SK-N-SH (cell line): ENCODE data around the gene CYP26A1. TPM values are rescaled to one million over a fixed set of nuclear protein-coding genes. Genes with fewer than 3 reads are reported as not detected.

ENCODE experiments used
- CTCF ChIA-PET: fragments of 300-600, 350-600 bp; formaldehyde crosslinking; extraction: SDS; loops from one replicate; lab custom pipeline; 2021; lab: Yijun Ruan, JAX
- POLR2A ChIA-PET: fragments of 350-600 bp; sonication (Branson Sonifier 250); formaldehyde crosslinking; extraction: SDS; loops from one replicate; lab custom pipeline; 2020; ENCODE audit warnings: antibody characterized with exemption, inconsistent platforms; lab: Yijun Ruan, JAX
- DNase-seq: peaks from one replicate; pipeline ENCODE4 v3.0.0; 2012
- H2AFZ ChIP-seq: fragments of 200-600 bp; sonication (generic); 2 replicates; pipeline ENCODE4 v1.8.1; 2016; ENCODE audit warnings: antibody characterized with exemption, mild to moderate bottlenecking, low read depth
- H3F3A ChIP-seq: fragments of 200-600 bp; sonication (generic); replicated peaks from 2 replicates; pipeline ENCODE3; 2016; ENCODE audit warnings: antibody characterized with exemption, mild to moderate bottlenecking; ENCODE audit not compliant: insufficient read depth
- H3K27ac ChIP-seq, 2 experiments: fragments of 200-500 bp in 1 of 2; fragments of 200-600 bp in 1 of 2; sonication (Bioruptor generic) in 1 of 2; sonication (generic), shearing (Covaris generic) in 1 of 2; 2 replicates each; pipeline versions ENCODE4 v1.5.1 to v1.6.1; 2014 to 2016; ENCODE audit warnings: low read depth in 2 of 2, inconsistent platforms in 1 of 2, low read length in 1 of 2, mild to moderate bottlenecking in 1 of 2, mixed read lengths in 1 of 2
- H3K27me3 ChIP-seq: fragments of 200-600 bp; sonication (generic), shearing (Covaris generic); 2 replicates; pipeline ENCODE4 v1.6.1; 2016; ENCODE audit warnings: mixed run types; ENCODE audit not compliant: insufficient read depth
- H3K36me3 ChIP-seq, 2 experiments: fragments of 200-500 bp in 1 of 2; fragments of 200-600 bp in 1 of 2; sonication (Bioruptor generic) in 1 of 2; sonication (generic) in 1 of 2; replicated peaks in 1 of 2; 2 replicates each; pipeline versions ENCODE3 to v1.5.1; 2014 to 2016; ENCODE audit warnings: low read length in 1 of 2, mild to moderate bottlenecking in 1 of 2; ENCODE audit not compliant: insufficient read depth in 2 of 2, control insufficient read depth in 1 of 2
- H3K4me1 ChIP-seq, 2 experiments: fragments of 200-500 bp in 1 of 2; fragments of 200-600 bp in 1 of 2; sonication (Bioruptor generic) in 1 of 2; sonication (generic), shearing (Covaris generic) in 1 of 2; 2 replicates each; pipeline versions ENCODE4 v1.5.1 to v1.6.1; 2014 to 2016; ENCODE audit warnings: low read depth in 1 of 2, low read length in 1 of 2, mixed run types in 1 of 2; ENCODE audit not compliant: insufficient read depth in 2 of 2, control insufficient read depth in 1 of 2
- H3K4me2 ChIP-seq: fragments of 200-600 bp; sonication (generic), shearing (Covaris generic); 2 replicates; pipeline ENCODE4 v1.6.1; 2017; ENCODE audit warnings: mixed run types
- H3K4me3 ChIP-seq, 2 experiments: fragments of 200-500 bp in 1 of 2; fragments of 200-600 bp in 1 of 2; sonication (Bioruptor generic) in 1 of 2; sonication (generic), shearing (Covaris generic) in 1 of 2; 2 replicates each; pipeline versions ENCODE4 v1.5.1 to v1.8.1; 2014 to 2016; ENCODE audit warnings: low read depth in 2 of 2, inconsistent platforms in 1 of 2, low read length in 1 of 2, mild to moderate bottlenecking in 1 of 2, mixed read lengths in 1 of 2, moderate library complexity in 1 of 2
- H3K79me2 ChIP-seq: fragments of 200-600 bp; sonication (generic); 2 replicates; pipeline ENCODE4 v1.8.1; 2017; ENCODE audit warnings: mild to moderate bottlenecking; ENCODE audit not compliant: insufficient read depth
- H3K9ac ChIP-seq: fragments of 200-600 bp; sonication (generic); 2 replicates; pipeline ENCODE4 v1.6.1; 2017; ENCODE audit warnings: mixed run types
- H3K9me2 ChIP-seq: fragments of 200-600 bp; sonication (generic); 2 replicates; pipeline ENCODE4 v1.6.1; 2017; ENCODE audit warnings: mixed run types
- H3K9me3 ChIP-seq: fragments of 200-600 bp; sonication (generic); 2 replicates; pipeline ENCODE4 v1.6.1; 2017; ENCODE audit warnings: mixed run types, mild to moderate bottlenecking, moderate library complexity
- H4K20me1 ChIP-seq: fragments of 200-600 bp; sonication (generic); 2 replicates; pipeline ENCODE4 v1.6.1; 2017; ENCODE audit warnings: mild to moderate bottlenecking, mixed run types; ENCODE audit not compliant: insufficient read depth
- EP300 ChIP-seq, 2 experiments: IDR thresholded peaks; 2 replicates each; pipeline versions ENCODE4 v1.4.0 to v1.6.1; 2012; ENCODE audit warnings: borderline replicate concordance in 1 of 2, low read depth in 1 of 2, low read length in 1 of 2
- GABPA ChIP-seq: IDR thresholded peaks from 2 replicates; pipeline ENCODE4 v1.4.0; 2012; ENCODE audit warnings: low read depth, mild to moderate bottlenecking
- GATA2 ChIP-seq: sonication (generic); formaldehyde crosslinking; IDR thresholded peaks from 2 replicates; pipeline ENCODE4 v1.5.0; 2020; ENCODE audit warnings: mild to moderate bottlenecking, missing genetic modification reagents
- MEF2A ChIP-seq: IDR thresholded peaks from 2 replicates; pipeline ENCODE4 v1.4.0; 2012; ENCODE audit warnings: low read depth, borderline replicate concordance
- MXI1 ChIP-seq: IDR thresholded peaks from 2 replicates; pipeline ENCODE4 v1.6.1; 2012; ENCODE audit warnings: mild to moderate bottlenecking, low read depth, low read length, improper control_type of control experiment
- NFIC ChIP-seq: IDR thresholded peaks from 2 replicates; pipeline ENCODE4 v1.4.0; 2012; ENCODE audit warnings: borderline replicate concordance
- NRF1 ChIP-seq: IDR thresholded peaks from 2 replicates; pipeline ENCODE4 v1.6.1; 2012; ENCODE audit warnings: low read depth, mild to moderate bottlenecking, low read length
- RCOR1 ChIP-seq: fragments of 150-350 bp; IDR thresholded peaks from 2 replicates; pipeline ENCODE4 v1.6.1; 2017; ENCODE audit warnings: antibody characterized with exemption, low read length
- RXRA ChIP-seq: IDR thresholded peaks from 2 replicates; pipeline ENCODE4 v1.4.0; 2012; ENCODE audit warnings: low read depth, mild to moderate bottlenecking, borderline replicate concordance
- TAF1 ChIP-seq: IDR thresholded peaks from 2 replicates; pipeline ENCODE4 v1.6.1; 2012; ENCODE audit warnings: low read depth, mild to moderate bottlenecking, low read length, moderate library complexity, borderline replicate concordance
- YY1 ChIP-seq: IDR thresholded peaks from 2 replicates; pipeline ENCODE4 v1.4.0; 2012; ENCODE audit warnings: low read depth, mild to moderate bottlenecking
- WGBS: methylation state at CpG from one replicate; pipeline ENCODE4 v1.1.6; 2017; ENCODE audit warnings: low lambda C conversion rate; 5-methylcytosine and 5-hydroxymethylcytosine counted together
- polyA plus RNA-seq, 3 experiments: library from polyadenylated mRNA; depleted of rRNA; stranded (reverse); fragments of >200 nt; gene quantifications; 2 replicates each; pipeline ENCODE4 v1.2.3, GENCODE V29; 2012
- TF ChIP-seq, protein P1 (sequence below): IDR thresholded peaks from 2 replicates; pipeline ENCODE4 v1.6.1; 2012; ENCODE audit warnings: mild to moderate bottlenecking, low read depth, low read length, moderate library complexity
- TF ChIP-seq, protein P2 (sequence below): IDR thresholded peaks from 2 replicates; pipeline ENCODE4 v1.4.0; 2012; ENCODE audit warnings: low read depth
- TF ChIP-seq, protein P3 (sequence below): fragments of 150-350 bp; IDR thresholded peaks from 2 replicates; pipeline ENCODE4 v1.6.1; 2017; ENCODE audit warnings: antibody characterized with exemption, low read length, low read depth, borderline replicate concordance
- TF ChIP-seq, protein P4 (sequence below): fragments of 200-600 bp; sonication (generic); IDR thresholded peaks from 2 replicates; pipeline ENCODE4 v1.6.1; 2017; ENCODE audit warnings: antibody characterized with exemption, mild to moderate bottlenecking, moderate library complexity
- TF ChIP-seq, protein P5 (sequence below): fragments of 150-350 bp; IDR thresholded peaks from 2 replicates; pipeline ENCODE4 v1.6.1; 2016; ENCODE audit warnings: mild to moderate bottlenecking, low read depth, low read length
- TF ChIP-seq, protein P6 (sequence below): IDR thresholded peaks from 2 replicates; pipeline ENCODE4; 2012

CYP26A1 gene
- polyA plus RNA-seq, 1 of the 3 experiments (the other 2 are of a cell fraction), result not detected

DNA sequence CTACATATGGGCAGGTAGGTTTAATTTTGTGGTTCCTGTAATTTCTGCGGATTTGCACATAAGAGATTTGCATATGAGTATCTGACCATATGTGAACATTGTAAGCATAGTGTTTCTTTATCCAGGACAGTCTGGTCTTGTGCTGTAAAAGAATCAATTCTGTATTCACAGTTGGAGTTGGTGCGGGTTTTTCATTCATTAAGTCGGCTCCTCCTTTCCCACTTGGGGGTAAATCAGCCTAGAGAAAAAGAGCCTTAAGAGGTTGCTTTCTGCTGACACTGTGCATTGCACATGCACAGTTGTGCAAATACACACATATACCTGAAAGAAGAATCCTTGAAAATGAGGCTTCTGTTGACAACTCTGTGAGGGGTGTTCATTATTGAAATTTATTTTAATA is 19.2 kb upstream of the CYP26A1 start:
- no peak overlapping the region for H2AFZ ChIP-seq
- no peaks in the 10 kb centered on the region for H3K27me3 ChIP-seq
- no peaks in the 10 kb centered on the region for H3F3A ChIP-seq
- H3K27ac ChIP-seq, result no peak overlapping the region
- H3K36me3 ChIP-seq, result no peaks in the 10 kb centered on the region
- H3K4me2 ChIP-seq, result no peak overlapping the region
- H3K79me2 ChIP-seq, result no peaks in the 10 kb centered on the region
- H3K4me3 ChIP-seq, result no peak overlapping the region
- H3K9me3 ChIP-seq, result no peaks in the 10 kb centered on the region
- no peaks in the 10 kb centered on the region for H3K9me2 ChIP-seq
- H3K9ac ChIP-seq, result no peak overlapping the region
- ChIA-PET POLR2A (no interaction called here), CTCF (interaction anchor here (1.0 kb wide), 1 partner anchor 26 kb away, joined by 3 read pairs; no protein-coding TSS in a partner anchor)
- WGBS, result 95% methylated on average over 3 of the region's 3 CpGs
- H3K4me1 ChIP-seq, result no peaks in the 10 kb centered on the region
- TF ChIP-seq NFIC, result no peak
- TF ChIP-seq, protein P1, sequence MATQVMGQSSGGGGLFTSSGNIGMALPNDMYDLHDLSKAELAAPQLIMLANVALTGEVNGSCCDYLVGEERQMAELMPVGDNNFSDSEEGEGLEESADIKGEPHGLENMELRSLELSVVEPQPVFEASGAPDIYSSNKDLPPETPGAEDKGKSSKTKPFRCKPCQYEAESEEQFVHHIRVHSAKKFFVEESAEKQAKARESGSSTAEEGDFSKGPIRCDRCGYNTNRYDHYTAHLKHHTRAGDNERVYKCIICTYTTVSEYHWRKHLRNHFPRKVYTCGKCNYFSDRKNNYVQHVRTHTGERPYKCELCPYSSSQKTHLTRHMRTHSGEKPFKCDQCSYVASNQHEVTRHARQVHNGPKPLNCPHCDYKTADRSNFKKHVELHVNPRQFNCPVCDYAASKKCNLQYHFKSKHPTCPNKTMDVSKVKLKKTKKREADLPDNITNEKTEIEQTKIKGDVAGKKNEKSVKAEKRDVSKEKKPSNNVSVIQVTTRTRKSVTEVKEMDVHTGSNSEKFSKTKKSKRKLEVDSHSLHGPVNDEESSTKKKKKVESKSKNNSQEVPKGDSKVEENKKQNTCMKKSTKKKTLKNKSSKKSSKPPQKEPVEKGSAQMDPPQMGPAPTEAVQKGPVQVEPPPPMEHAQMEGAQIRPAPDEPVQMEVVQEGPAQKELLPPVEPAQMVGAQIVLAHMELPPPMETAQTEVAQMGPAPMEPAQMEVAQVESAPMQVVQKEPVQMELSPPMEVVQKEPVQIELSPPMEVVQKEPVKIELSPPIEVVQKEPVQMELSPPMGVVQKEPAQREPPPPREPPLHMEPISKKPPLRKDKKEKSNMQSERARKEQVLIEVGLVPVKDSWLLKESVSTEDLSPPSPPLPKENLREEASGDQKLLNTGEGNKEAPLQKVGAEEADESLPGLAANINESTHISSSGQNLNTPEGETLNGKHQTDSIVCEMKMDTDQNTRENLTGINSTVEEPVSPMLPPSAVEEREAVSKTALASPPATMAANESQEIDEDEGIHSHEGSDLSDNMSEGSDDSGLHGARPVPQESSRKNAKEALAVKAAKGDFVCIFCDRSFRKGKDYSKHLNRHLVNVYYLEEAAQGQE, result no peak
- no peak for TF ChIP-seq MEF2A
- TF ChIP-seq RXRA, result no peak
- no peak for TF ChIP-seq GABPA
- TF ChIP-seq, protein P2, sequence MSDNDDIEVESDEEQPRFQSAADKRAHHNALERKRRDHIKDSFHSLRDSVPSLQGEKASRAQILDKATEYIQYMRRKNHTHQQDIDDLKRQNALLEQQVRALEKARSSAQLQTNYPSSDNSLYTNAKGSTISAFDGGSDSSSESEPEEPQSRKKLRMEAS, result no peak
- TF ChIP-seq NRF1, result no peak
- TF ChIP-seq EP300 (IDR thresholded peaks at IDR 0.05; ENCODE audit: borderline replicate concordance in 1 of 2, low read depth in 1 of 2, low read length in 1 of 2), result no peak
- TF ChIP-seq, protein P3, sequence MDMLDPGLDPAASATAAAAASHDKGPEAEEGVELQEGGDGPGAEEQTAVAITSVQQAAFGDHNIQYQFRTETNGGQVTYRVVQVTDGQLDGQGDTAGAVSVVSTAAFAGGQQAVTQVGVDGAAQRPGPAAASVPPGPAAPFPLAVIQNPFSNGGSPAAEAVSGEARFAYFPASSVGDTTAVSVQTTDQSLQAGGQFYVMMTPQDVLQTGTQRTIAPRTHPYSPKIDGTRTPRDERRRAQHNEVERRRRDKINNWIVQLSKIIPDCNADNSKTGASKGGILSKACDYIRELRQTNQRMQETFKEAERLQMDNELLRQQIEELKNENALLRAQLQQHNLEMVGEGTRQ, result no peak
- no peak for TF ChIP-seq GATA2 (CRISPR knock-in tag)
- no peak for TF ChIP-seq RCOR1
- TF ChIP-seq, protein P4, sequence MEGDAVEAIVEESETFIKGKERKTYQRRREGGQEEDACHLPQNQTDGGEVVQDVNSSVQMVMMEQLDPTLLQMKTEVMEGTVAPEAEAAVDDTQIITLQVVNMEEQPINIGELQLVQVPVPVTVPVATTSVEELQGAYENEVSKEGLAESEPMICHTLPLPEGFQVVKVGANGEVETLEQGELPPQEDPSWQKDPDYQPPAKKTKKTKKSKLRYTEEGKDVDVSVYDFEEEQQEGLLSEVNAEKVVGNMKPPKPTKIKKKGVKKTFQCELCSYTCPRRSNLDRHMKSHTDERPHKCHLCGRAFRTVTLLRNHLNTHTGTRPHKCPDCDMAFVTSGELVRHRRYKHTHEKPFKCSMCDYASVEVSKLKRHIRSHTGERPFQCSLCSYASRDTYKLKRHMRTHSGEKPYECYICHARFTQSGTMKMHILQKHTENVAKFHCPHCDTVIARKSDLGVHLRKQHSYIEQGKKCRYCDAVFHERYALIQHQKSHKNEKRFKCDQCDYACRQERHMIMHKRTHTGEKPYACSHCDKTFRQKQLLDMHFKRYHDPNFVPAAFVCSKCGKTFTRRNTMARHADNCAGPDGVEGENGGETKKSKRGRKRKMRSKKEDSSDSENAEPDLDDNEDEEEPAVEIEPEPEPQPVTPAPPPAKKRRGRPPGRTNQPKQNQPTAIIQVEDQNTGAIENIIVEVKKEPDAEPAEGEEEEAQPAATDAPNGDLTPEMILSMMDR, result no peak
- no peak for TF ChIP-seq MXI1
- TF ChIP-seq, protein P5, sequence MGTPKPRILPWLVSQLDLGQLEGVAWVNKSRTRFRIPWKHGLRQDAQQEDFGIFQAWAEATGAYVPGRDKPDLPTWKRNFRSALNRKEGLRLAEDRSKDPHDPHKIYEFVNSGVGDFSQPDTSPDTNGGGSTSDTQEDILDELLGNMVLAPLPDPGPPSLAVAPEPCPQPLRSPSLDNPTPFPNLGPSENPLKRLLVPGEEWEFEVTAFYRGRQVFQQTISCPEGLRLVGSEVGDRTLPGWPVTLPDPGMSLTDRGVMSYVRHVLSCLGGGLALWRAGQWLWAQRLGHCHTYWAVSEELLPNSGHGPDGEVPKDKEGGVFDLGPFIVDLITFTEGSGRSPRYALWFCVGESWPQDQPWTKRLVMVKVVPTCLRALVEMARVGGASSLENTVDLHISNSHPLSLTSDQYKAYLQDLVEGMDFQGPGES, result no peak
- TF ChIP-seq YY1, result no peak
- TF ChIP-seq, protein P6, sequence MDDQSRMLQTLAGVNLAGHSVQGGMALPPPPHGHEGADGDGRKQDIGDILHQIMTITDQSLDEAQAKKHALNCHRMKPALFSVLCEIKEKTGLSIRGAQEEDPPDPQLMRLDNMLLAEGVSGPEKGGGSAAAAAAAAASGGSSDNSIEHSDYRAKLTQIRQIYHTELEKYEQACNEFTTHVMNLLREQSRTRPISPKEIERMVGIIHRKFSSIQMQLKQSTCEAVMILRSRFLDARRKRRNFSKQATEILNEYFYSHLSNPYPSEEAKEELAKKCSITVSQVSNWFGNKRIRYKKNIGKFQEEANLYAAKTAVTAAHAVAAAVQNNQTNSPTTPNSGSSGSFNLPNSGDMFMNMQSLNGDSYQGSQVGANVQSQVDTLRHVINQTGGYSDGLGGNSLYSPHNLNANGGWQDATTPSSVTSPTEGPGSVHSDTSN, result no peak
- no peak for TF ChIP-seq TAF1
- no peaks in the 10 kb centered on the region for H4K20me1 ChIP-seq
- no peak for DNase-seq
